D721Med (cell line): ENCODE data around the gene SIGLEC12.

Source experiments
- DNase-seq: peaks from one replicate; pipeline ENCODE4 v3.0.0; 2011; ENCODE audit warnings: low spot score; ENCODE audit not compliant: insufficient read length
- FAIRE-seq: peaks from 2 replicates; lab custom pipeline; 2011; peaks lifted over from hg19 to GRCh38; lab: Jason Lieb, UNC
- TF ChIP-seq, protein P1 (sequence below): IDR thresholded peaks from 2 replicates; pipeline ENCODE4 v1.5.1; 2012; ENCODE audit warnings: mild to moderate bottlenecking, control low read depth; ENCODE audit not compliant: insufficient read depth; ENCODE audit errors: missing control alignments

SIGLEC12 gene

DNA sequence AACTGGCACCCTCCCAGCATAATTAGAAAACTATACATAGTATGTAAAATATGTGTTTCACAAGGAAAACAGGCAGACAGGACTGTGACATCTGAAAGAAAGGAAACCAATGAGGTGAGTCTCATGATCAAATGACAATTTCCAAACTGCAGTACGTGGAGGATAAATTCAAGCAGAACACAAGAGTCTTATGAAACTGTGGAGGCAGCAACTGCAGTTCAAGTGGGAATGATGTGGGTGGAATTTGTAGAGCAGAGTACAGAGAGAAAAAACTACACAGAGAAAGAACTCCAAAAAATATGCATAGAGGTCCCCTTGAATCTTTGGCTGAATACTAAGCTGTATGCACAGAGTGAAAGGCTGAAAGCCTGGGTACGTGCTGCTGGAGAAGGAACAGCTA is 20.2 kb upstream of the SIGLEC12 start:
- FAIRE-seq (no peak), DNase-seq (no peak)
- TF ChIP-seq, protein P1, sequence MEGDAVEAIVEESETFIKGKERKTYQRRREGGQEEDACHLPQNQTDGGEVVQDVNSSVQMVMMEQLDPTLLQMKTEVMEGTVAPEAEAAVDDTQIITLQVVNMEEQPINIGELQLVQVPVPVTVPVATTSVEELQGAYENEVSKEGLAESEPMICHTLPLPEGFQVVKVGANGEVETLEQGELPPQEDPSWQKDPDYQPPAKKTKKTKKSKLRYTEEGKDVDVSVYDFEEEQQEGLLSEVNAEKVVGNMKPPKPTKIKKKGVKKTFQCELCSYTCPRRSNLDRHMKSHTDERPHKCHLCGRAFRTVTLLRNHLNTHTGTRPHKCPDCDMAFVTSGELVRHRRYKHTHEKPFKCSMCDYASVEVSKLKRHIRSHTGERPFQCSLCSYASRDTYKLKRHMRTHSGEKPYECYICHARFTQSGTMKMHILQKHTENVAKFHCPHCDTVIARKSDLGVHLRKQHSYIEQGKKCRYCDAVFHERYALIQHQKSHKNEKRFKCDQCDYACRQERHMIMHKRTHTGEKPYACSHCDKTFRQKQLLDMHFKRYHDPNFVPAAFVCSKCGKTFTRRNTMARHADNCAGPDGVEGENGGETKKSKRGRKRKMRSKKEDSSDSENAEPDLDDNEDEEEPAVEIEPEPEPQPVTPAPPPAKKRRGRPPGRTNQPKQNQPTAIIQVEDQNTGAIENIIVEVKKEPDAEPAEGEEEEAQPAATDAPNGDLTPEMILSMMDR = no peak

DNA sequence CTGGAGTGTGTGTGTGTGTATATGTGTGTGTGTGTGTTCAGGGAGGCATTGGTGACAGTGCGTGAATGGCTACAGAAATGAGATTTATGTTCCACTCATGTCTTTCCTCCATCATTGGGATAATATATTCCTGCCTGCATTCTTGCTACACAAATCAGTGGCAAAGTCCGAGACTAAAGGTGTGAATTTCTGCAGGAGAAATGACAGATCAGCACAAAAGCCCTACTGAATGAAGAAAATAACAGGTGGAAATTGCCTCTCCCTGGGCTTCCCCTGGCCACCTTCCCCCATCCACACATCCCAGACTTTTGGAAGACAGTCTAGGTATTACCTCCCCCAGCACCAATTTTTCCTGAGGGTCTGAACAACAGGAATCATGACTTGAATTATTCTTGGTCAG is 19.8 kb upstream of the SIGLEC12 start:
- no peak for FAIRE-seq
- TF ChIP-seq, protein P1 = no peak

DNA sequence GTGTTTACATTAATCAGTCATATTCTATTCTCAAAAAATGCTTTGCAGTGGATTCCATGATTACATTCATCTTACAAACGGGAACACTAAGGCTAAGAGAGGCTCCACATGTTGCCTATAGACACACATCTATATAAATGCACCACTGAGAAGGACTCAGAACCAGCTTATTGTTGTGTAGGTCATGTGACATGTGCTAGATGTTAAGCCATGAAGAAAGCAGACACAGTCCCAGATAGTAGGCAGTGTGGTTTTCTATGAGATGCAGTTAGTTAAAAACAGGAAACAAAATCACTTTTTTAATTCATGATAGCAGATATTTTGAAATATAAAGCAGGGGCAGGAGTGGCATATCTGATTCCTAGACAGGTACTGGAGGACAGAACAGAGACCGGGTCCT is 19.1 kb upstream of the SIGLEC12 start:
- DNase-seq (no peak), FAIRE-seq (no peak)
- TF ChIP-seq, protein P1 = no peak

More for the DNA sequence above, 19.8 kb upstream of the SIGLEC12 start:
- no peak for DNase-seq

DNA sequence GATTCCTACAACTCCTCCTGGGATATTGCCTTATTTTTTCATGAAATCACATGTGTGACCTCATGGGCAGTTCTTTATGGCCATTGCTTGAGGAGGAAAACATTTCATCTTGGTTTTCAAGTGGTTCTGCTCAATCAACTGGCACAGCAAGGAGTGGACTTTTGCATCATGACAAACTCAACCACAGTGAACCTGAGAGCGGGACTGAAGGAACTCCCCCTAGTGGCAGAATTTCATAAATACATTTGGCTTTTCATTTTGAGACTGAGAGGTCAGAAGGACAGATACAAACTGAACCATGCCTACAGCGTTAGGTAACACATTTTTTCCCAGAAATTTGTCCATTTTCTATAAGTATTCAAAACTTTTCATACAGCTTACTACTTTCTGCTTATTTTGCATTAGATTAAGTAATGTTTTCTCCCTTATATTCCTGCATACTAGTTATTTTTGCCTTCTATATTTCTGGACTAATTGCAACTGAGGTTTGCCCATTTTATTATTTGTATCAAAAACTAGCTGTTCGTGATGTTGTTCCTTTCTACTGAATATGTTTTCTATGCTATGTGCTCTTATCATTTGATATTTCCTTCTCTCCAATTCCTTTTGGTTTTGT is 13.4 kb upstream of the SIGLEC12 start:
- no peak for FAIRE-seq
- TF ChIP-seq, protein P1 = peak; percentile 59
- no peak for DNase-seq

DNA sequence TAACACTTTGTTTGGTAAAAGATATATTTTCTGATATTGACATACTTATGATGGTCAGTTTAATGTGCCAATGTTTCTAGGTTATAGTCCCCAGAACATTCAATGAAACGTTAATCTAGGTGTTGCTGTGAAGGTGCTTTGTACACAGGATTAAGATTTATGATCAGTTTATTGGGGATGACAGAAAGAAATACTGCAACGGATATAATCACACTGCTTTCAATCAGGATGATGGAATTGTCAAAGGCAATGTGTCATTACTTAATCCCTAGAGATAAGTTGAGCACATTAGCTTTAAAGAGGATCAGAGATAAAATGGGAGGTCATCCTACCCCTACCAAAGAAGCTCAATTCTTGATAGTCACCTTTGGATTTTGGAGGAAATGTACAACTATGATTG is 12.4 kb upstream of the SIGLEC12 start:
- TF ChIP-seq, protein P1 = no peak
- no peak for DNase-seq
- FAIRE-seq = no peak

DNA sequence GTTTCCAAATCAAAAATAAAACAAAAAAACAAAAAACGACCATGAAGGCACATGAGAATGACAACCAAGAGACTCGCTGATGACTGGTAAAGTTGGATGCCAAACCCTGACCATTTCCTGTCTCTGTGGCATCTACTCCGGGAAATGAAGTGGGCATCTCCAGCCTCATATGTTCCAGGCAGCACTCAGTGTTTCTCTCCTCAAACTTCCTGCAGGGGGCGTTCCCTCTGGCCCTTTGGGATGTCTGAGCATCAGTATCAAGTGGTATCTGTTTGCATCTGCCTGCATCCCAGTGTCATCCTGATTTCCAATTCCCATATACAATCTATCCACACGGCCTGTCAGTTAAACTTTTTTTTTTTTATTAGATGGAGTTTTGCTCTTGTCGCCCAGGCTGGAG is 9.8 kb upstream of the SIGLEC12 start:
- DNase-seq = no peak
- no peak for FAIRE-seq
- TF ChIP-seq, protein P1 = peak; percentile 38

DNA sequence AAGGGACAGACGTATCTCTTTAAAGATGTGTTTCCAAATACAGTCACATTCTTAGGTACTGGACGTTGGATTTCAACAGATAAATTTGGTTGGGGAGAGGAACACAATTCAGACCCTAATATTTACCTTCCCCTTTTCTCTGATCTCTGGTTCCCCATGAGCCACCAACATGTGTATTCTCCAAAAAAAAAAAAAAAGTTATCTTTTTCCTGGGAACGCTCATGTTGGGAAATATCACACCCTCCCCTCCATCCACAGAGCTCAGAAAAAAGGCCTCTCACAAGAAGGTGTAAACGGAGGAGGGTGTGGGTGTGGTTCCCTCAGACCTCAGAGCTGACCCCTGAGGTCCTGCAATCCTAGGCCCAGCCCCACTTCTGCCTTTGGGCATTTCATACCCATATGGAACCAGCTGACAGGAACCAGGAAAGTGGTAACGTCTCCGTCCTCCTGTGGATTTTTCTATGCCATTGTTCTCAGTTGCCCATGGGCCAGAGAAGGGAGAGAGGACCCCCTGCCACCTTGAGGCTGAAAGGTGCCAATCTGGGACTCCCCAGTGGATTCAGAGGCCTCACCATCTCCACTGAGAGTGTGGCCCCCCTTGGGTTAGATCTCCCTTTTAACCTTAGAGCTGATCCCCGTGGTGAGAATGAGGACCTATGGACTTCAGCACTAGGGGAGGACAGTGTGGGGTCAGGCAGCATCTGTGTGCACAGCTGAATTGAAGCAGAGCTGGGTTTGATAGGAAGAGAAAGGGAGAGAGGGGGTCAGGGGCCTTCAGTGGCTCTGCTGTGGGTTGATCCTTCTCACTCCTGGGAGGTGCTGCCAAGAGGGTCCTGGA is 8.4 kb upstream of the SIGLEC12 start:
- FAIRE-seq (no peak), DNase-seq (no peak)
- TF ChIP-seq, protein P1 = no peak
